HCT116 (cell line): ENCODE data around the gene CHTF18. TPM values are rescaled to one million over a fixed set of nuclear protein-coding genes. Genes with fewer than 3 reads are reported as not detected.

Experiments
- ATAC-seq: fragments of 200-7000 bp; cut with Tn5 transposase; 2 replicates; pipeline ENCODE4 v1.9.1; 2020; ENCODE audit warnings: mild to moderate bottlenecking, moderate library complexity
- BruUV-seq: library from RNA; stranded (reverse); fragments of 400-500 nt; replicated peaks from 2 replicates; lab custom pipeline; 2021; lab: Mats Ljungman, UMichigan
- CTCF ChIA-PET: fragments of 300-600 bp; sonication (Branson Sonifier 250); formaldehyde crosslinking; loops from one replicate; lab custom pipeline; 2021; ENCODE audit warnings: antibody characterized with exemption; lab: Charles Lee
- POLR2A ChIA-PET: fragments of 300-600, 350-600 bp; sonication (Branson Sonifier 250); formaldehyde crosslinking; loops from one replicate; lab custom pipeline; 2021; ENCODE audit warnings: antibody characterized with exemption; lab: Charles Lee
- RAD21 ChIA-PET, 2 experiments: fragments of 300-600 bp; sonication (Branson Sonifier 250); formaldehyde crosslinking; loops; one replicate each; lab custom pipeline; 2023; ENCODE audit warnings: low total read pairs in 2 of 2; ENCODE audit not compliant: uncharacterized antibody in 2 of 2, unreplicated experiment in 2 of 2, low non-redundant PET in 1 of 2; lab: Charles Lee
- DNase-seq: peaks from one replicate; pipeline ENCODE4 v3.0.0-alpha.2; 2010; ENCODE audit warnings: low read depth, low spot score
- H2AFZ ChIP-seq: fragments of 200-600 bp; shearing (Covaris generic), sonication (generic); 2 replicates; pipeline ENCODE4 v1.6.1; 2017; ENCODE audit warnings: low read depth, mixed run types, mixed read lengths, antibody characterized with exemption, low read length; ENCODE audit not compliant: poor library complexity, severe bottlenecking
- H3K27ac ChIP-seq: 2 replicates; pipeline ENCODE4 v1.5.1; 2012; ENCODE audit warnings: low read depth, low read length
- H3K27me3 ChIP-seq: fragments of 200-600 bp; sonication (generic); 2 replicates; pipeline ENCODE4 v1.6.1; 2016; ENCODE audit warnings: mixed run types, low read length, mixed read lengths; ENCODE audit not compliant: insufficient read depth
- H3K36me3 ChIP-seq, 2 experiments: fragments of 200-500 bp in 1 of 2; fragments of 200-600 bp in 1 of 2; sonication (Bioruptor generic) in 1 of 2; sonication (generic) in 1 of 2; 2 replicates each; pipeline versions ENCODE4 v1.5.1 to v1.6.1; 2014 to 2016; ENCODE audit warnings: low read length in 2 of 2, inconsistent platforms in 1 of 2, mixed read lengths in 1 of 2, mixed run types in 1 of 2; ENCODE audit not compliant: insufficient read depth in 2 of 2, control insufficient read depth in 1 of 2
- H3K4me1 ChIP-seq, 2 experiments: fragments of 200-600 bp in 1 of 2; sonication (generic) in 1 of 2; 2 replicates each; pipeline versions ENCODE4 v1.5.1 to v1.6.1; 2012 to 2017; ENCODE audit warnings: low read length in 2 of 2, inconsistent platforms in 1 of 2, mild to moderate bottlenecking in 1 of 2, mixed read lengths in 1 of 2, mixed run types in 1 of 2, moderate library complexity in 1 of 2; ENCODE audit not compliant: insufficient read depth in 2 of 2, control insufficient read depth in 1 of 2
- H3K4me2 ChIP-seq: fragments of 200-600 bp; sonication (generic); 2 replicates; pipeline ENCODE4 v1.6.1; 2017; ENCODE audit warnings: mixed run types, low read length, mixed read lengths
- H3K4me3 ChIP-seq, 2 experiments: fragments of 200-600 bp in 1 of 2; sonication (generic) in 1 of 2; replicated peaks in 1 of 2; 2 replicates each; pipeline ENCODE4 v1.5.1; 2011 to 2016; ENCODE audit warnings: low read length in 2 of 2, control low read depth in 1 of 2, low read depth in 1 of 2, mild to moderate bottlenecking in 1 of 2, mixed read lengths in 1 of 2, mixed run types in 1 of 2
- H3K79me2 ChIP-seq: fragments of 200-600 bp; sonication (generic); 2 replicates; pipeline ENCODE4 v1.6.1; 2017; ENCODE audit warnings: mild to moderate bottlenecking, mixed run types, low read length, moderate library complexity, mixed read lengths; ENCODE audit not compliant: insufficient read depth
- H3K9ac ChIP-seq: fragments of 200-600 bp; sonication (generic); 2 replicates; pipeline ENCODE4 v1.6.1; 2016; ENCODE audit warnings: low read length, mixed read lengths
- H3K9me2 ChIP-seq: fragments of 200-600 bp; sonication (generic), shearing (Covaris generic); 2 replicates; pipeline ENCODE4 v1.6.1; 2017; ENCODE audit warnings: mixed run types, mild to moderate bottlenecking, moderate library complexity; ENCODE audit not compliant: insufficient read depth
- H3K9me3 ChIP-seq, 2 experiments: fragments of 200-500 bp in 1 of 2; fragments of 200-600 bp in 1 of 2; sonication (Bioruptor generic) in 1 of 2; sonication (generic) in 1 of 2; 2 replicates each; pipeline ENCODE4 v1.6.1; 2014 to 2017; ENCODE audit warnings: low read length in 2 of 2, mixed read lengths in 2 of 2, inconsistent platforms in 1 of 2, low read depth in 1 of 2, mild to moderate bottlenecking in 1 of 2, mixed run types in 1 of 2, moderate library complexity in 1 of 2; ENCODE audit not compliant: control insufficient read depth in 1 of 2, insufficient read depth in 1 of 2
- H4K20me1 ChIP-seq: fragments of 200-600 bp; sonication (generic), shearing (Covaris generic); 2 replicates; pipeline ENCODE4 v1.6.1; 2017; ENCODE audit warnings: mixed run types, mild to moderate bottlenecking, moderate library complexity; ENCODE audit not compliant: insufficient read depth
- CBX3 ChIP-seq: IDR thresholded peaks from 2 replicates; pipeline ENCODE4 v1.6.1; 2012; ENCODE audit warnings: low read depth
- CEBPB ChIP-seq: IDR thresholded peaks from 2 replicates; pipeline ENCODE4 v1.6.1; 2012; ENCODE audit warnings: low read depth
- EGR1 ChIP-seq: IDR thresholded peaks from 2 replicates; pipeline ENCODE4 v1.6.1; 2012; ENCODE audit warnings: low read depth
- ELF1 ChIP-seq: IDR thresholded peaks from 2 replicates; pipeline ENCODE4 v1.6.1; 2012; ENCODE audit warnings: low read depth, borderline replicate concordance
- EZH2 ChIP-seq: fragments of 200-600 bp; sonication (generic); IDR thresholded peaks from 2 replicates; pipeline ENCODE4 v1.6.1; 2017; ENCODE audit warnings: antibody characterized with exemption, mixed run types
- FOSL1 ChIP-seq: IDR thresholded peaks from 2 replicates; pipeline ENCODE4 v1.6.1; 2012; ENCODE audit warnings: low read depth
- JUND ChIP-seq: IDR thresholded peaks from 2 replicates; pipeline ENCODE4 v1.6.1; 2012
- RAD21 ChIP-seq: IDR thresholded peaks from 2 replicates; pipeline ENCODE4 v1.6.1; 2012; ENCODE audit warnings: low read depth, mild to moderate bottlenecking
- SP1 ChIP-seq: IDR thresholded peaks from 2 replicates; pipeline ENCODE4 v1.6.1; 2012; ENCODE audit warnings: low read depth
- SRF ChIP-seq: IDR thresholded peaks from 2 replicates; pipeline ENCODE4 v1.6.1; 2012; ENCODE audit warnings: low read depth
- TCF7L2 ChIP-seq: IDR thresholded peaks from 2 replicates; pipeline ENCODE4 v1.7.0; 2011; ENCODE audit warnings: borderline replicate concordance, inconsistent platforms; ENCODE audit not compliant: insufficient read depth, insufficient read length; ENCODE audit errors: extremely low read depth
- ZBTB33 ChIP-seq: IDR thresholded peaks from 2 replicates; pipeline ENCODE4 v1.6.1; 2011; ENCODE audit warnings: mild to moderate bottlenecking, low read length, moderate library complexity; ENCODE audit not compliant: insufficient replicate concordance; ENCODE audit errors: extremely low read depth
- ZFX ChIP-seq: fragments of 450-650 bp; IDR thresholded peaks from 2 replicates; pipeline ENCODE4 v1.6.1; 2017
- intact Hi-C: fragments of 100-400 bp; cut with micrococcal nuclease; formaldehyde crosslinking; loops from 2 replicates; pipeline ENCODE4 v1.10.0; 2022
- total RNA-seq: library from RNA; stranded (reverse); gene quantifications from one replicate; pipeline ENCODE4 v1.2.1, GENCODE V29; 2021; ENCODE audit not compliant: unreplicated experiment

CHTF18 gene
- total RNA-seq, 1 experiment from 2014 or later: 145 TPM

DNA sequence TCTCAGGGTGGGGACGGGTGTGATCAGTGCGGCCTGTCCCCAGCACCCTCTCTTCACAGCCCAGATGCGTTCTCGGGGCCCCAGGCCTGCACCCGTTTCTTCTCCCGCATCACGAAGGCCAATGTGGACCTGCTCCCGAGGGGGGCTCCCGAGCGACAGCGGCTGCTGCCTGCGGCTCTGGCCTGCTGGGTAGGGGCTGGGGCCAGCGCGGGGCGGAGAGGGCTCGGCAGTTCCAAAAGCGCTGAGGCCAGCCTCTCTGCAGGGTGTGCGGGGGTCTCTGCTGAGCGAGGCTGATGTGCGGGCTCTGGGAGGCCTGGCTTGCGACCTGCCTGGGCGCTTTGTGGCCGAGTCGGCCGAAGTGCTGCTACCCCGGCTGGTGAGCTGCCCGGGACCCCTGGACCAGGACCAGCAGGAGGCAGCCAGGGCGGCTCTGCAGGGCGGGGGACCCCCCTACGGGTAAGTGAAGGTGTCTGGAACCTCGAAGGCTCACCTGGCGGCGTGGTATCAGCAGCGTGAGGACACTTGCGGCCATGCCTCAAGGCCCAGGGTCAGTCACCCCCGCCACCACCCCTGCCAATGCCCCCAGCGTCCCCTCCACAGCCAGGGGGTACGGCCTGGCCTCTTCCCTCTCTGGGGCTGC is 23.5 kb upstream of the CHTF18 start:
- RAD21 ChIA-PET: no interaction called here
- ATAC-seq (no peak), DNase-seq (no peak)
- H3K9ac ChIP-seq: no peak overlapping the region
- CTCF ChIA-PET: no interaction called here
- no peak overlapping the region for H3K4me3 ChIP-seq
- no peak for TF ChIP-seq ZBTB33
- TF ChIP-seq ELF1: no peak
- TF ChIP-seq SRF: no peak
- TF ChIP-seq RAD21: no peak
- TF ChIP-seq CEBPB: no peak
- TF ChIP-seq FOSL1: no peak
- TF ChIP-seq EGR1: no peak
- no peak for TF ChIP-seq SP1
- no peaks in the 10 kb centered on the region for H3K9me2 ChIP-seq
- H3K27me3 ChIP-seq: no peaks in the 10 kb centered on the region
- H4K20me1 ChIP-seq: no peaks in the 10 kb centered on the region
- peaks cover 26% of the 10 kb centered on the region for H3K79me2 ChIP-seq
- POLR2A ChIA-PET: no interaction called here
- no peaks in the 10 kb centered on the region for H3K9me3 ChIP-seq
- H3K4me2 ChIP-seq: no peak overlapping the region
- intact Hi-C loops: no loop called here
- H3K4me1 ChIP-seq: peaks cover 22 to 36% of the 10 kb centered on the region in 2 experiments
- no TSS peak for BruUV-seq
- peaks cover 7 to 11% of the 10 kb centered on the region in 2 experiments; a peak in 3 of 4 replicates for H3K36me3 ChIP-seq
- H2AFZ ChIP-seq: no peak overlapping the region
- no peak overlapping the region for H3K27ac ChIP-seq

DNA sequence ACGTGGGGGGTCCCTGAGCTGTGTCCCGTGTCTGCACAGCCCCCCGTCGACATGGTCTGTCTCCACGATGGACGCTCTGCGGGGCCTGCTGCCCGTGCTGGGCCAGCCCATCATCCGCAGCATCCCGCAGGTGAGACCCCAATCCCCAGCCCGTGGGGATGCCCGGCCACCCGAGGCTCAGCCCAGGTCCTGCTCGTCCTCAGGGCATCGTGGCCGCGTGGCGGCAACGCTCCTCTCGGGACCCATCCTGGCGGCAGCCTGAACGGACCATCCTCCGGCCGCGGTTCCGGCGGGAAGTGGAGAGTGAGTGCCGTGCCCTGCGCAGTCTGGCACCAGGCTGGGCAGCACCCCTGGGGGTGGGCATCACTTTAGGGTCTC is 22.9 kb upstream of the CHTF18 start:
- intact Hi-C loops: no loop called here
- Histone ChIP-seq H4K20me1 (no peaks in the 10 kb centered on the region), H3K36me3 (peaks cover 7 to 11% of the 10 kb centered on the region in 2 experiments; a peak in 3 of 4 replicates), H3K79me2 (peaks cover 26% of the 10 kb centered on the region), H3K27ac (no peak overlapping the region), H3K9me3 (no peaks in the 10 kb centered on the region), H3K27me3 (no peaks in the 10 kb centered on the region), H3K9ac (no peak overlapping the region), H3K4me2 (no peak overlapping the region), H3K9me2 (no peaks in the 10 kb centered on the region), H3K4me1 (peaks cover 17 to 31% of the 10 kb centered on the region in 2 experiments), H3K4me3 (no peak overlapping the region), H2AFZ (no peak overlapping the region)
- no TSS peak for BruUV-seq
- ATAC-seq (no peak), DNase-seq (no peak)
- CTCF ChIA-PET: no interaction called here
- RAD21 ChIA-PET: no interaction called here
- POLR2A ChIA-PET: no interaction called here
- TF ChIP-seq EZH2 (no peak), ZBTB33 (no peak), CEBPB (no peak), CBX3 (no peak), JUND (no peak), ELF1 (no peak), EGR1 (no peak), ZFX (no peak), TCF7L2 (no peak)
